Vagina (tissue), 2 donors: ENCODE results near the gene BMF.

Experiments
- CTCF ChIP-seq, 3 experiments: fragments of 450-650 bp in 2 of 3; fragments of 200-600 bp in 1 of 3; sonication (generic) in 1 of 3; IDR thresholded peaks; one replicate each; pipeline ENCODE4 v1.5.1; 2017 to 2019; ENCODE audit warnings: antibody characterized with exemption in 3 of 3, mild to moderate bottlenecking in 2 of 3, moderate library complexity in 2 of 3
- POLR2A ChIP-seq, 2 donors: fragments of 450-650 bp; IDR thresholded peaks; one replicate each; pipeline ENCODE4 v1.6.1; 2017; ENCODE audit warnings: antibody characterized with exemption in 2 of 2, mild to moderate bottlenecking in 2 of 2, moderate library complexity in 2 of 2
- POLR2AphosphoS5 ChIP-seq, 2 donors: sonication (generic); formaldehyde crosslinking; IDR thresholded peaks; one replicate each; pipeline ENCODE4 v1.9.0; 2017; ENCODE audit warnings: antibody characterized with exemption in 2 of 2, mild to moderate bottlenecking in 2 of 2, low read depth in 1 of 2; ENCODE audit not compliant: insufficient read depth in 1 of 2

GRCh38 chr15:40066589-40066988, 42.1 kb downstream of the BMF start:
- TF ChIP-seq CTCF (IDR thresholded peaks at IDR 0.05), result no peak
- TF ChIP-seq POLR2AphosphoS5 (IDR thresholded peaks at IDR 0.05; ENCODE audit: insufficient read depth in 1 of 2, low read depth in 1 of 2), result no peak
- TF ChIP-seq POLR2A (IDR thresholded peaks at IDR 0.05), result no peak
